CD4-positive, alpha-beta T cell (primary cell): ENCODE measurements around the gene NR1I3. TPM values are rescaled to one million over a fixed set of nuclear protein-coding genes. Genes with fewer than 3 reads are reported as not detected.

Experiments
- ATAC-seq: fragments of 200-7000 bp; cut with Tn5 transposase; one replicate; pipeline ENCODE4 v1.10.0; 2022; ENCODE audit warnings: mild to moderate bottlenecking; ENCODE audit not compliant: poor library complexity
- CTCF ChIA-PET: fragments of 350-600 bp; sonication (Branson Sonifier 250); formaldehyde crosslinking; loops from one replicate; lab custom pipeline; 2021; ENCODE audit warnings: antibody characterized with exemption, inconsistent platforms; lab: Charles Lee
- POLR2A ChIA-PET: fragments of 350-600 bp; sonication (Branson Sonifier 250); formaldehyde crosslinking; loops from one replicate; lab custom pipeline; 2021; ENCODE audit warnings: antibody characterized with exemption, inconsistent platforms; lab: Charles Lee
- DNase-seq, 14 experiments: peaks; one replicate each; pipeline ENCODE4 v3.0.0-alpha.2; 2013 to 2020; ENCODE audit warnings: mixed read lengths in 2 of 14
- H3K27ac ChIP-seq, 2 donors: one replicate each; pipeline versions ENCODE4 v1.5.1 to v1.7.0; 2013; ENCODE audit warnings: low read length in 2 of 2, low read depth in 1 of 2, mild to moderate bottlenecking in 1 of 2
- H3K27me3 ChIP-seq, 2 experiments: 1 replicate in 1 of 2; 2 replicates in 1 of 2; pipeline versions ENCODE4 v1.6.1 to v1.7.0; 2013; ENCODE audit warnings: low read length in 2 of 2, control low read depth in 1 of 2, mild to moderate bottlenecking in 1 of 2, moderate library complexity in 1 of 2; ENCODE audit not compliant: insufficient read depth in 2 of 2, control insufficient read depth in 1 of 2
- H3K36me3 ChIP-seq: one replicate; pipeline ENCODE4 v1.6.1; 2013; ENCODE audit warnings: low read length, control low read depth; ENCODE audit not compliant: insufficient read depth
- H3K4me1 ChIP-seq: one replicate; pipeline ENCODE4 v1.6.1; 2013; ENCODE audit warnings: low read length, control low read depth; ENCODE audit not compliant: insufficient read depth
- H3K4me3 ChIP-seq: one replicate; pipeline ENCODE4 v1.5.1; 2013; ENCODE audit warnings: mild to moderate bottlenecking, low read length, moderate library complexity
- H3K9me3 ChIP-seq, 2 experiments: 1 replicate in 1 of 2; 2 replicates in 1 of 2; pipeline versions ENCODE4 v1.6.1 to v1.7.0; 2013; ENCODE audit warnings: low read length in 2 of 2, mild to moderate bottlenecking in 2 of 2, control low read depth in 1 of 2, moderate library complexity in 1 of 2; ENCODE audit not compliant: control insufficient read depth in 1 of 2, insufficient read depth in 1 of 2
- H3K27ac Mint-ChIP-seq: one replicate; pipeline ENCODE4 v1.8.0; 2020; ENCODE audit warnings: mixed read lengths
- H3K27me3 Mint-ChIP-seq: one replicate; pipeline ENCODE4 v1.8.0; 2021; ENCODE audit warnings: mixed read lengths
- H3K36me3 Mint-ChIP-seq: one replicate; pipeline ENCODE4 v1.8.0; 2021; ENCODE audit warnings: low read depth, mixed read lengths
- H3K4me1 Mint-ChIP-seq: one replicate; pipeline ENCODE4 v1.8.0; 2021; ENCODE audit warnings: low read depth, mixed read lengths
- H3K4me3 Mint-ChIP-seq: one replicate; pipeline ENCODE4 v1.8.0; 2020; ENCODE audit warnings: mild to moderate bottlenecking, mixed read lengths
- H3K9me3 Mint-ChIP-seq: one replicate; pipeline ENCODE4 v1.8.0; 2020; ENCODE audit warnings: mixed read lengths
- CTCF ChIP-seq: fragments of 200-600 bp; IDR thresholded peaks from one replicate; pipeline ENCODE4 v1.8.0; 2022; ENCODE audit warnings: antibody characterized with exemption, mild to moderate bottlenecking
- intact Hi-C, 2 experiments: fragments of 100-400 bp; cut with DNase I in 1 of 2; cut with micrococcal nuclease in 1 of 2; formaldehyde crosslinking; loops; one replicate each; pipeline versions ENCODE4 v1.15.1 to v1.9.0; 2023 to 2025; cut with DNase I, micrococcal nuclease
- total RNA-seq, 174 experiments: library from RNA in 2 of 174; stranded (reverse) in 2 of 174; gene quantifications; one replicate each; pipeline ENCODE4 v1.2.3 and lab custom pipeline; 2021 to 2026

Gene NR1I3
- total RNA-seq, 2 experiments from 2014 or later = not detected

GRCh38 chr1:161228032-161228431 is 10.0 kb downstream of the NR1I3 start:
- no peak overlapping the region for H3K27ac ChIP-seq
- peaks cover 32% of the 10 kb centered on the region for H3K4me1 ChIP-seq
- H3K9me3 Mint-ChIP-seq = no peaks in the 10 kb centered on the region
- H3K27me3 Mint-ChIP-seq = no peaks in the 10 kb centered on the region
- CTCF ChIA-PET = interaction anchor here (1.4 to 3.3 kb wide), 3 partner anchors 26 to 151 kb away, joined by 3 to 43 read pairs (median 30); partner anchors contain the start of gene NDUFS2
- peaks cover 23% of the 10 kb centered on the region for H3K36me3 ChIP-seq
- intact Hi-C loops = loop anchor here (2.0 to 10.0 kb wide), 3 partner anchors 63 to 517 kb away; partner anchors contain the start of gene DUSP12 (in 2 of the 2)
- H3K27me3 ChIP-seq = no peaks in the 10 kb centered on the region
- POLR2A ChIA-PET = interaction anchor here (1.1 to 3.4 kb wide), 3 partner anchors 26 to 154 kb away, joined by 3 to 33 read pairs (median 5); partner anchors contain the start of gene NDUFS2
- peak overlapping the region; percentile 33 for H3K27ac Mint-ChIP-seq
- no peak for ATAC-seq
- H3K36me3 Mint-ChIP-seq = peaks cover 29% of the 10 kb centered on the region
- no peaks in the 10 kb centered on the region for H3K9me3 ChIP-seq
- no peak for DNase-seq
- peaks cover 39% of the 10 kb centered on the region for H3K4me1 Mint-ChIP-seq
- H3K4me3 ChIP-seq = no peak overlapping the region
- TF ChIP-seq CTCF = no peak
- no peak overlapping the region for H3K4me3 Mint-ChIP-seq

GRCh38 chr1:161227196-161227871 is 10.7 kb downstream of the NR1I3 start:
- H3K27ac ChIP-seq = peak overlapping the region in 1 of 2 donors; percentile 42
- DNase-seq (peak; percentile 79 to 96 (median 90)), ATAC-seq (peak; percentile 45)
- POLR2A ChIA-PET = interaction anchor here (1.1 to 3.5 kb wide), 9 partner anchors 11 to 155 kb away, joined by 3 to 95 read pairs (median 20); partner anchors contain the start of genes FCER1G, NDUFS2, PPOX and SDHC
- intact Hi-C loops = loop anchor here (1.0 to 10.0 kb wide), 6 partner anchors 25 to 517 kb away; partner anchors contain the start of genes DUSP12 (in 2 of the 2) and NDUFS2 (in 1 of the 2)
- CTCF ChIA-PET = interaction anchor here (0.8 to 3.3 kb wide), 8 partner anchors 8 to 155 kb away, joined by 3 to 43 read pairs (median 14); partner anchors contain the start of genes NDUFS2 and PPOX
- Mint-ChIP-seq H3K4me3 (peak overlapping the region; percentile 80), H3K36me3 (peaks cover 29% of the 10 kb centered on the region), H3K27ac (peak overlapping the region; percentile 33), H3K9me3 (no peaks in the 10 kb centered on the region), H3K4me1 (peaks cover 39% of the 10 kb centered on the region), H3K27me3 (no peaks in the 10 kb centered on the region)
- no peaks in the 10 kb centered on the region for H3K27me3 ChIP-seq
- H3K4me3 ChIP-seq = no peak overlapping the region
- peaks cover 23% of the 10 kb centered on the region for H3K36me3 ChIP-seq
- no peaks in the 10 kb centered on the region for H3K9me3 ChIP-seq
- peak; percentile 90 for TF ChIP-seq CTCF
- H3K4me1 ChIP-seq = peaks cover 32% of the 10 kb centered on the region

GRCh38 chr1:161226759-161227158 is 11.2 kb downstream of the NR1I3 start:
- H3K36me3 Mint-ChIP-seq = peaks cover 29% of the 10 kb centered on the region
- no peak for ATAC-seq
- intact Hi-C loops = loop anchor here (1.0 to 10.0 kb wide), 6 partner anchors 24 to 518 kb away; partner anchors contain the start of genes DUSP12 (in 2 of the 2) and NDUFS2 (in 1 of the 2)
- no peaks in the 10 kb centered on the region for H3K27me3 ChIP-seq
- peaks cover 34% of the 10 kb centered on the region for H3K4me1 ChIP-seq
- H3K9me3 ChIP-seq = no peaks in the 10 kb centered on the region
- peak overlapping the region; percentile 33 for H3K27ac Mint-ChIP-seq
- ChIA-PET POLR2A (interaction anchor here (1.2 to 3.5 kb wide), 11 partner anchors 11 to 173 kb away, joined by 4 to 95 read pairs (median 20); partner anchors contain the start of genes FCER1G, NDUFS2, PPOX and SDHC), CTCF (interaction anchor here (0.8 to 3.3 kb wide), 12 partner anchors 8 to 156 kb away, joined by 3 to 43 read pairs (median 8); partner anchors contain the start of genes B4GALT3, NDUFS2, PPOX and SDHC)
- H3K27ac ChIP-seq = no peak overlapping the region
- no peak for DNase-seq
- TF ChIP-seq CTCF = no peak
- peak overlapping the region; percentile 80 for H3K4me3 Mint-ChIP-seq
- no peaks in the 10 kb centered on the region for H3K9me3 Mint-ChIP-seq
- H3K27me3 Mint-ChIP-seq = no peaks in the 10 kb centered on the region
- H3K4me3 ChIP-seq = peak overlapping the region; percentile 84
- peaks cover 23% of the 10 kb centered on the region for H3K36me3 ChIP-seq
- H3K4me1 Mint-ChIP-seq = peaks cover 39% of the 10 kb centered on the region
